CD4-positive, alpha-beta T cell (primary cell): Measurements from ENCODE around the gene ARID2. TPM values are rescaled to one million over a fixed set of nuclear protein-coding genes. Genes with fewer than 3 reads are reported as not detected.

Source experiments
- ATAC-seq: fragments of 200-7000 bp; cut with Tn5 transposase; one replicate; pipeline ENCODE4 v1.10.0; 2022; ENCODE audit warnings: mild to moderate bottlenecking; ENCODE audit not compliant: poor library complexity
- CTCF ChIA-PET: fragments of 350-600 bp; sonication (Branson Sonifier 250); formaldehyde crosslinking; loops from one replicate; lab custom pipeline; 2021; ENCODE audit warnings: antibody characterized with exemption, inconsistent platforms; lab: Charles Lee
- POLR2A ChIA-PET: fragments of 350-600 bp; sonication (Branson Sonifier 250); formaldehyde crosslinking; loops from one replicate; lab custom pipeline; 2021; ENCODE audit warnings: antibody characterized with exemption, inconsistent platforms; lab: Charles Lee
- DNase-seq, 14 experiments: peaks; one replicate each; pipeline ENCODE4 v3.0.0-alpha.2; 2013 to 2020; ENCODE audit warnings: mixed read lengths in 2 of 14
- H3K27ac ChIP-seq, 2 donors: one replicate each; pipeline versions ENCODE4 v1.5.1 to v1.7.0; 2013; ENCODE audit warnings: low read length in 2 of 2, low read depth in 1 of 2, mild to moderate bottlenecking in 1 of 2
- H3K27me3 ChIP-seq, 2 experiments: 1 replicate in 1 of 2; 2 replicates in 1 of 2; pipeline versions ENCODE4 v1.6.1 to v1.7.0; 2013; ENCODE audit warnings: low read length in 2 of 2, control low read depth in 1 of 2, mild to moderate bottlenecking in 1 of 2, moderate library complexity in 1 of 2; ENCODE audit not compliant: insufficient read depth in 2 of 2, control insufficient read depth in 1 of 2
- H3K36me3 ChIP-seq: one replicate; pipeline ENCODE4 v1.6.1; 2013; ENCODE audit warnings: low read length, control low read depth; ENCODE audit not compliant: insufficient read depth
- H3K4me1 ChIP-seq: one replicate; pipeline ENCODE4 v1.6.1; 2013; ENCODE audit warnings: low read length, control low read depth; ENCODE audit not compliant: insufficient read depth
- H3K4me3 ChIP-seq: one replicate; pipeline ENCODE4 v1.5.1; 2013; ENCODE audit warnings: mild to moderate bottlenecking, low read length, moderate library complexity
- H3K9me3 ChIP-seq, 2 experiments: 1 replicate in 1 of 2; 2 replicates in 1 of 2; pipeline versions ENCODE4 v1.6.1 to v1.7.0; 2013; ENCODE audit warnings: low read length in 2 of 2, mild to moderate bottlenecking in 2 of 2, control low read depth in 1 of 2, moderate library complexity in 1 of 2; ENCODE audit not compliant: control insufficient read depth in 1 of 2, insufficient read depth in 1 of 2
- H3K27ac Mint-ChIP-seq: one replicate; pipeline ENCODE4 v1.8.0; 2020; ENCODE audit warnings: mixed read lengths
- H3K27me3 Mint-ChIP-seq: one replicate; pipeline ENCODE4 v1.8.0; 2021; ENCODE audit warnings: mixed read lengths
- H3K36me3 Mint-ChIP-seq: one replicate; pipeline ENCODE4 v1.8.0; 2021; ENCODE audit warnings: low read depth, mixed read lengths
- H3K4me1 Mint-ChIP-seq: one replicate; pipeline ENCODE4 v1.8.0; 2021; ENCODE audit warnings: low read depth, mixed read lengths
- H3K4me3 Mint-ChIP-seq: one replicate; pipeline ENCODE4 v1.8.0; 2020; ENCODE audit warnings: mild to moderate bottlenecking, mixed read lengths
- H3K9me3 Mint-ChIP-seq: one replicate; pipeline ENCODE4 v1.8.0; 2020; ENCODE audit warnings: mixed read lengths
- intact Hi-C, 2 experiments: fragments of 100-400 bp; cut with DNase I in 1 of 2; cut with micrococcal nuclease in 1 of 2; formaldehyde crosslinking; loops; one replicate each; pipeline versions ENCODE4 v1.15.1 to v1.9.0; 2023 to 2025; cut with DNase I, micrococcal nuclease
- total RNA-seq, 174 experiments: library from RNA in 2 of 174; stranded (reverse) in 2 of 174; gene quantifications; one replicate each; pipeline ENCODE4 v1.2.3 and lab custom pipeline; 2021 to 2026
- TF ChIP-seq, protein P1 (sequence below): fragments of 200-600 bp; IDR thresholded peaks from one replicate; pipeline ENCODE4 v1.8.0; 2022; ENCODE audit warnings: antibody characterized with exemption, mild to moderate bottlenecking

Gene ARID2
- total RNA-seq, 2 experiments from 2014 or later, result 49.0 to 51.3 TPM

DNA sequence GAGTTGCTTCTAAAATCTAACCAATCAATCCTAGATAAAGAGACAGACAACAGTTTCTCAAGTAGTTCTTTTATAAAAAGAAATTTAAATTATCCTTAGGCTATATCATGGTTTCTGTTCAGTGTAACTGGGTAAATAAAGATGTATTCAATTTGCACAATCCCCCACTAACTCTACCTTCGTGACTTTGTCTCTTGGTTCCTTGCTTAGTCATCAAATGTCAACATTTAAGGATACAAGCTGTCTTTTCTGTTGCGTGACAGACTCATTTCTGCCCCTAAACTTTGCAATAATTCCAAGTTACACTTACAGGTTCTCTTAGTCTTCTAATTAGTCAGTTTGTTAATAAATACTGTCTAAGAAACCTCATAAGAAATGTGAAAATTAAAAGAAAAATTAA is 210.3 kb downstream of the ARID2 start:
- Histone ChIP-seq H3K4me1 (no peaks in the 10 kb centered on the region), H3K27ac (no peak overlapping the region), H3K9me3 (no peaks in the 10 kb centered on the region), H3K27me3 (no peaks in the 10 kb centered on the region), H3K4me3 (no peak overlapping the region), H3K36me3 (peaks cover 49% of the 10 kb centered on the region)
- TF ChIP-seq, protein P1, sequence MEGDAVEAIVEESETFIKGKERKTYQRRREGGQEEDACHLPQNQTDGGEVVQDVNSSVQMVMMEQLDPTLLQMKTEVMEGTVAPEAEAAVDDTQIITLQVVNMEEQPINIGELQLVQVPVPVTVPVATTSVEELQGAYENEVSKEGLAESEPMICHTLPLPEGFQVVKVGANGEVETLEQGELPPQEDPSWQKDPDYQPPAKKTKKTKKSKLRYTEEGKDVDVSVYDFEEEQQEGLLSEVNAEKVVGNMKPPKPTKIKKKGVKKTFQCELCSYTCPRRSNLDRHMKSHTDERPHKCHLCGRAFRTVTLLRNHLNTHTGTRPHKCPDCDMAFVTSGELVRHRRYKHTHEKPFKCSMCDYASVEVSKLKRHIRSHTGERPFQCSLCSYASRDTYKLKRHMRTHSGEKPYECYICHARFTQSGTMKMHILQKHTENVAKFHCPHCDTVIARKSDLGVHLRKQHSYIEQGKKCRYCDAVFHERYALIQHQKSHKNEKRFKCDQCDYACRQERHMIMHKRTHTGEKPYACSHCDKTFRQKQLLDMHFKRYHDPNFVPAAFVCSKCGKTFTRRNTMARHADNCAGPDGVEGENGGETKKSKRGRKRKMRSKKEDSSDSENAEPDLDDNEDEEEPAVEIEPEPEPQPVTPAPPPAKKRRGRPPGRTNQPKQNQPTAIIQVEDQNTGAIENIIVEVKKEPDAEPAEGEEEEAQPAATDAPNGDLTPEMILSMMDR, result no peak
- Mint-ChIP-seq H3K27ac (no peak overlapping the region), H3K9me3 (no peaks in the 10 kb centered on the region), H3K27me3 (no peaks in the 10 kb centered on the region), H3K36me3 (peaks cover 85% of the 10 kb centered on the region), H3K4me1 (peaks cover 44% of the 10 kb centered on the region), H3K4me3 (no peak overlapping the region)
- ATAC-seq (no peak), DNase-seq (no peak)
- intact Hi-C loops, result no loop called here
- ChIA-PET CTCF (no interaction called here), POLR2A (interaction anchor here (1.3 kb wide), 1 partner anchor 8 kb away, joined by 3 read pairs; no protein-coding TSS in a partner anchor)

DNA sequence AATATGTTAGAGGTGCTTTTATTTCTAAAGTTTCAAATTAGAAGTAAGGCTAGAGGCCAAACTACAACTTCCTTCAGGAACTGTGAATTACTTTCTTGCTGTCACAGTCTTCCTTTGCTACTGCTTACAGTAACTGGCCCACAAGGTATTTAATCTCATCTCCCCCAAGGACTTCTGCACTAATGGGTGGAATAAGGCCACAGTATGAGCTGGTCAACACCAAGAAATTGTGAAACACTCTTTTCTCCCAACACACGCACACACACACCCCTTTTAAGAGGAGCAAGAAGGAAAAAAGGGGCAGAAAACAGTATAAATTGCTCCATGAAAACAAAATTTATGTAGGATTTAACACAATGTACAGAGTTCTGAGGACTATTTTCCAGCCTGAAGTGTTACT is 215.3 kb downstream of the ARID2 start:
- peak overlapping the region; percentile 13 for H3K27ac Mint-ChIP-seq
- ChIA-PET CTCF (no interaction called here), POLR2A (no interaction called here)
- H3K9me3 ChIP-seq, result no peaks in the 10 kb centered on the region
- H3K4me3 Mint-ChIP-seq, result no peak overlapping the region
- TF ChIP-seq, protein P1, result no peak
- H3K27me3 Mint-ChIP-seq, result no peaks in the 10 kb centered on the region
- peaks cover 35% of the 10 kb centered on the region for H3K4me1 Mint-ChIP-seq
- intact Hi-C loops, result no loop called here
- peaks cover 87% of the 10 kb centered on the region for H3K36me3 ChIP-seq
- no peak overlapping the region for H3K4me3 ChIP-seq
- H3K9me3 Mint-ChIP-seq, result no peaks in the 10 kb centered on the region
- ATAC-seq (no peak), DNase-seq (no peak)
- H3K27ac ChIP-seq, result no peak overlapping the region
- H3K4me1 ChIP-seq, result no peaks in the 10 kb centered on the region
- H3K36me3 Mint-ChIP-seq, result peaks cover 95% of the 10 kb centered on the region
- H3K27me3 ChIP-seq, result no peaks in the 10 kb centered on the region

DNA sequence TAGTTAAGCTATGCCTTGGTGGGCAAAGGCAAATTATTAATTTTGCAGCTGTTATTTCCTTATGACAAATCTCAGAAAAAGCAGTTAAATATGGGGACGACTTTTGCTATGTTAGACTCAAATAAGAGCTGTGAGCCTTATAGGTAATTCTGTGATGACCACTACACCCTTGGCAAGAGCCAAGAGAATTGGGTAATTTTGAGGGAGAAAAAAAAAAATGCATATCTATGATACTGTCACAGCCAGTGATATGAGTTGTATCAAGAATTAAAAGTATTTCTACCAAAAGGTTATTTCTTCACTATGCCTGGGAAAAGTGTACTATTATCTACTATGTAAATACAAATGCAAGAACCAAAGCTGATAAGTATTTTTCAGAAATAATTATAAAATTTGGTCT is 216.9 kb downstream of the ARID2 start:
- no peaks in the 10 kb centered on the region for H3K4me1 ChIP-seq
- no peaks in the 10 kb centered on the region for H3K27me3 ChIP-seq
- no peak overlapping the region for H3K4me3 ChIP-seq
- no peaks in the 10 kb centered on the region for H3K9me3 ChIP-seq
- TF ChIP-seq, protein P1, result no peak
- Mint-ChIP-seq H3K9me3 (no peaks in the 10 kb centered on the region), H3K4me3 (no peak overlapping the region), H3K27me3 (no peaks in the 10 kb centered on the region), H3K27ac (no peak overlapping the region), H3K36me3 (peaks cover 91% of the 10 kb centered on the region), H3K4me1 (peaks cover 26% of the 10 kb centered on the region)
- intact Hi-C loops, result no loop called here
- H3K36me3 ChIP-seq, result peaks cover 71% of the 10 kb centered on the region
- no peak for ATAC-seq
- no peak overlapping the region for H3K27ac ChIP-seq
- DNase-seq, result no peak
- CTCF ChIA-PET, result interaction anchor here (1.0 kb wide), 1 partner anchor 12 kb away, joined by 3 read pairs; no protein-coding TSS in a partner anchor
- POLR2A ChIA-PET, result no interaction called here
